HepG2 (cell line): ENCODE data around the gene PPIB. TPM values are rescaled to one million over a fixed set of nuclear protein-coding genes. Genes with fewer than 3 reads are reported as not detected.
A peak's percentile ranks its signal among the peaks of the same experiment; 100 is the strongest.

ENCODE experiments used
- GTF3A ChIP-seq: sonication (generic); formaldehyde crosslinking; conservative IDR thresholded peaks from 2 replicates; pipeline ENCODE4 v1.4.0; 2020; ENCODE audit warnings: mild to moderate bottlenecking, missing genetic modification reagents
- HES4 ChIP-seq: sonication (generic); formaldehyde crosslinking; IDR thresholded peaks from 2 replicates; pipeline ENCODE4 v1.9.0; 2021; ENCODE audit warnings: mild to moderate bottlenecking, missing genetic modification reagents, borderline replicate concordance
- KAT8 ChIP-seq: IDR thresholded peaks from 2 replicates; pipeline ENCODE4 v1.6.1; 2016; ENCODE audit warnings: missing genetic modification reagents, missing compliant biosample characterization
- MIER3 ChIP-seq: IDR thresholded peaks from 2 replicates; pipeline ENCODE4 v1.6.1; 2016; ENCODE audit warnings: missing compliant biosample characterization, borderline replicate concordance
- MLLT10 ChIP-seq: sonication (generic); formaldehyde crosslinking; IDR thresholded peaks from 2 replicates; pipeline ENCODE4 v1.4.0; 2020; ENCODE audit warnings: missing genetic modification reagents
- SP4 ChIP-seq: sonication (generic); formaldehyde crosslinking; IDR thresholded peaks from 2 replicates; pipeline ENCODE4 v1.8.1; 2023; ENCODE audit warnings: mild to moderate bottlenecking, missing genetic modification reagents
- ZFP1 ChIP-seq: IDR thresholded peaks from 2 replicates; pipeline ENCODE4 v1.6.1; 2016
- ZMAT3 ChIP-seq: sonication (generic); formaldehyde crosslinking; conservative IDR thresholded peaks from 2 replicates; pipeline ENCODE4 v1.7.0; 2021; ENCODE audit warnings: missing genetic modification reagents
- ZNF557 ChIP-seq: sonication (generic); formaldehyde crosslinking; IDR thresholded peaks from 2 replicates; pipeline ENCODE4 v1.4.0; 2020; ENCODE audit warnings: missing genetic modification reagents
- ZNF558 ChIP-seq: sonication (generic); formaldehyde crosslinking; IDR thresholded peaks from 2 replicates; pipeline ENCODE4 v1.9.0; 2022; ENCODE audit warnings: mild to moderate bottlenecking, missing genetic modification reagents, borderline replicate concordance
- ZNF577 ChIP-seq: sonication (generic); formaldehyde crosslinking; IDR thresholded peaks from 2 replicates; pipeline ENCODE4 v1.4.0; 2020; ENCODE audit warnings: mild to moderate bottlenecking, low read depth, missing genetic modification reagents, borderline replicate concordance
- ZNF747 ChIP-seq: sonication (generic); formaldehyde crosslinking; IDR thresholded peaks from 2 replicates; pipeline ENCODE4 v1.8.1; 2023; ENCODE audit warnings: missing genetic modification reagents, mild to moderate bottlenecking, borderline replicate concordance
- ZNF772 ChIP-seq: sonication (generic); formaldehyde crosslinking; IDR thresholded peaks from 2 replicates; pipeline ENCODE4 v1.5.0; 2020; ENCODE audit warnings: mild to moderate bottlenecking, missing genetic modification reagents
- polyA plus RNA-seq, 8 experiments: library from polyadenylated mRNA; depleted of rRNA in 3 of 8; stranded (reverse) in 7 of 8; unstranded in 1 of 8; fragments of >200 nt; fragmentation: Illumina TruSeq in 4 of 8; extraction: Trizol in 4 of 8; gene quantifications; 2 replicates each; pipeline versions ENCODE4 v1.2.1 to v1.2.3, GENCODE V29; 2011 to 2016; ENCODE audit warnings: low read depth in 4 of 8, missing spikeins in 1 of 8, mixed read lengths in 1 of 8; ENCODE audit not compliant: insufficient read depth in 1 of 8
- total RNA-seq, 5 experiments: library from RNA; depleted of rRNA; stranded (reverse); fragments of >200 nt; fragmentation: Illumina TruSeq; extraction: Trizol; gene quantifications; 2 replicates each; pipeline ENCODE4 v1.2.3, GENCODE V29; 2016; ENCODE audit warnings: low read depth in 1 of 5
- TF ChIP-seq, protein P1 (sequence below): sonication (generic); formaldehyde crosslinking; IDR thresholded peaks from 2 replicates; pipeline ENCODE4 v1.9.0; 2021; ENCODE audit warnings: missing genetic modification reagents, borderline replicate concordance
- TF ChIP-seq, protein P2 (sequence below): sonication (generic); formaldehyde crosslinking; IDR thresholded peaks from 2 replicates; pipeline ENCODE4 v1.5.0; 2020; ENCODE audit warnings: missing genetic modification reagents
- TF ChIP-seq, protein P3 (sequence below): sonication (generic); formaldehyde crosslinking; IDR thresholded peaks from 2 replicates; pipeline ENCODE4 v1.5.1; 2020; ENCODE audit warnings: mild to moderate bottlenecking, missing genetic modification reagents, moderate library complexity
- TF ChIP-seq, protein P4 (sequence below): sonication (generic); formaldehyde crosslinking; IDR thresholded peaks from 2 replicates; pipeline ENCODE4 v1.5.0; 2020; ENCODE audit warnings: mild to moderate bottlenecking, missing genetic modification reagents, moderate library complexity

Gene PPIB
- total and polyA plus RNA-seq, 2 of the 13 experiments (the other 11 are each of a cell fraction or from before 2014, with no cell fraction given): 780 to 882 TPM

DNA sequence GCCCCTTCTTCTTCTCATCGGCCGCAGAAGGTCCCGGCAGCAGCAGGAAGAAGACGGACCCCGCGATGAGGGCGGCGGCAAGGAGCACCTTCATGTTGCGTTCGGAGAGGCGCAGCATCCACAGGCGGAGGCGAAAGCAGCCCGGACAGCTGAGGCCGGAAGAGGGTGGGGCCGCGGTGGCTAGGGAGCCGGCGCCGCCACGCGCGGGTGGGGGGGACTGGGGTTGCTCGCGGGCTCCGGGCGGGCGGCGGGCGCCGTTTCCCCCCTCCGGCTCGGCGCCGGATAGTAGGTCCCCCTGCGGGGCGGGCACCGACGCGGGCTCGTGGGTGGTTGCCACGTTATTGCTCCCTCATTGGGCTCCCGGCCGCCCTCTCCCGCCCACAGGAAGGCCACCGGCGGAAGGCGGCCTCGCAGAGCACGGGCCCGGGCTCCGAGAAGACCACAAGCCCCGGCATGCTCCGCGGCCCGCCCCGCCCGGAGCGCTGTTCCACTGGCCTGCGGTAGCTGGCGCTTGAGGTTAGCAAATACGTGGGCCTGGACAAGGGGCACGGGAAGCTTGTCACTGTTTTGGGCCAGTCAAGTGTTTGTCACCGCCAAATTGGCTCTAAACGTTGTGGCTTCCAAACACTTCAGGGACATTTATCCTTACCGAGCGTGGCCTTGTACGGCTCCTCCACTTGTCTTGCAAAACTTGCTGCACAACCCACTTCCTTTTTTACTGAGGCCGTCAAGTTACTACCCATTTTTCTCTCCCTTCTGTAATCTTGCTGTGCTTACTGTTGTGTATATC lies at the start of gene PPIB (continued):
- TF ChIP-seq ZNF747 (CRISPR knock-in tag): peak; percentile 80; the same call in 1 of the 2 replicates
- no peak; the same call in 1 of the 2 replicates for TF ChIP-seq ZFP1 (CRISPR knock-in tag)
- TF ChIP-seq, protein P1, sequence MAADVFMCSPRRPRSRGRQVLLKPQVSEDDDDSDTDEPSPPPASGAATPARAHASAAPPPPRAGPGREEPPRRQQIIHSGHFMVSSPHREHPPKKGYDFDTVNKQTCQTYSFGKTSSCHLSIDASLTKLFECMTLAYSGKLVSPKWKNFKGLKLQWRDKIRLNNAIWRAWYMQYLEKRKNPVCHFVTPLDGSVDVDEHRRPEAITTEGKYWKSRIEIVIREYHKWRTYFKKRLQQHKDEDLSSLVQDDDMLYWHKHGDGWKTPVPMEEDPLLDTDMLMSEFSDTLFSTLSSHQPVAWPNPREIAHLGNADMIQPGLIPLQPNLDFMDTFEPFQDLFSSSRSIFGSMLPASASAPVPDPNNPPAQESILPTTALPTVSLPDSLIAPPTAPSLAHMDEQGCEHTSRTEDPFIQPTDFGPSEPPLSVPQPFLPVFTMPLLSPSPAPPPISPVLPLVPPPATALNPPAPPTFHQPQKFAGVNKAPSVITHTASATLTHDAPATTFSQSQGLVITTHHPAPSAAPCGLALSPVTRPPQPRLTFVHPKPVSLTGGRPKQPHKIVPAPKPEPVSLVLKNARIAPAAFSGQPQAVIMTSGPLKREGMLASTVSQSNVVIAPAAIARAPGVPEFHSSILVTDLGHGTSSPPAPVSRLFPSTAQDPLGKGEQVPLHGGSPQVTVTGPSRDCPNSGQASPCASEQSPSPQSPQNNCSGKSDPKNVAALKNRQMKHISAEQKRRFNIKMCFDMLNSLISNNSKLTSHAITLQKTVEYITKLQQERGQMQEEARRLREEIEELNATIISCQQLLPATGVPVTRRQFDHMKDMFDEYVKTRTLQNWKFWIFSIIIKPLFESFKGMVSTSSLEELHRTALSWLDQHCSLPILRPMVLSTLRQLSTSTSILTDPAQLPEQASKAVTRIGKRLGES (CRISPR knock-in tag): 0 out of 2 replicates have a peak, but pooled peaks have one; percentile 31
- TF ChIP-seq GTF3A (CRISPR knock-in tag): no peak; the same call in 1 of the 2 replicates
- TF ChIP-seq ZNF558 (CRISPR knock-in tag): no peak
- TF ChIP-seq, protein P2, sequence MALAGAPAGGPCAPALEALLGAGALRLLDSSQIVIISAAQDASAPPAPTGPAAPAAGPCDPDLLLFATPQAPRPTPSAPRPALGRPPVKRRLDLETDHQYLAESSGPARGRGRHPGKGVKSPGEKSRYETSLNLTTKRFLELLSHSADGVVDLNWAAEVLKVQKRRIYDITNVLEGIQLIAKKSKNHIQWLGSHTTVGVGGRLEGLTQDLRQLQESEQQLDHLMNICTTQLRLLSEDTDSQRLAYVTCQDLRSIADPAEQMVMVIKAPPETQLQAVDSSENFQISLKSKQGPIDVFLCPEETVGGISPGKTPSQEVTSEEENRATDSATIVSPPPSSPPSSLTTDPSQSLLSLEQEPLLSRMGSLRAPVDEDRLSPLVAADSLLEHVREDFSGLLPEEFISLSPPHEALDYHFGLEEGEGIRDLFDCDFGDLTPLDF (CRISPR knock-in tag): peak; percentile 89
- TF ChIP-seq SP4: peak; percentile 93
- no peak for TF ChIP-seq MIER3 (CRISPR knock-in tag)
- TF ChIP-seq ZMAT3: peak; percentile 49; the same call in 1 of the 2 replicates
- TF ChIP-seq ZNF772 (CRISPR knock-in tag): peak; percentile 37
- TF ChIP-seq MLLT10 (CRISPR knock-in tag): no peak
- peak; percentile 77 for TF ChIP-seq KAT8 (CRISPR knock-in tag)
- TF ChIP-seq, protein P3, sequence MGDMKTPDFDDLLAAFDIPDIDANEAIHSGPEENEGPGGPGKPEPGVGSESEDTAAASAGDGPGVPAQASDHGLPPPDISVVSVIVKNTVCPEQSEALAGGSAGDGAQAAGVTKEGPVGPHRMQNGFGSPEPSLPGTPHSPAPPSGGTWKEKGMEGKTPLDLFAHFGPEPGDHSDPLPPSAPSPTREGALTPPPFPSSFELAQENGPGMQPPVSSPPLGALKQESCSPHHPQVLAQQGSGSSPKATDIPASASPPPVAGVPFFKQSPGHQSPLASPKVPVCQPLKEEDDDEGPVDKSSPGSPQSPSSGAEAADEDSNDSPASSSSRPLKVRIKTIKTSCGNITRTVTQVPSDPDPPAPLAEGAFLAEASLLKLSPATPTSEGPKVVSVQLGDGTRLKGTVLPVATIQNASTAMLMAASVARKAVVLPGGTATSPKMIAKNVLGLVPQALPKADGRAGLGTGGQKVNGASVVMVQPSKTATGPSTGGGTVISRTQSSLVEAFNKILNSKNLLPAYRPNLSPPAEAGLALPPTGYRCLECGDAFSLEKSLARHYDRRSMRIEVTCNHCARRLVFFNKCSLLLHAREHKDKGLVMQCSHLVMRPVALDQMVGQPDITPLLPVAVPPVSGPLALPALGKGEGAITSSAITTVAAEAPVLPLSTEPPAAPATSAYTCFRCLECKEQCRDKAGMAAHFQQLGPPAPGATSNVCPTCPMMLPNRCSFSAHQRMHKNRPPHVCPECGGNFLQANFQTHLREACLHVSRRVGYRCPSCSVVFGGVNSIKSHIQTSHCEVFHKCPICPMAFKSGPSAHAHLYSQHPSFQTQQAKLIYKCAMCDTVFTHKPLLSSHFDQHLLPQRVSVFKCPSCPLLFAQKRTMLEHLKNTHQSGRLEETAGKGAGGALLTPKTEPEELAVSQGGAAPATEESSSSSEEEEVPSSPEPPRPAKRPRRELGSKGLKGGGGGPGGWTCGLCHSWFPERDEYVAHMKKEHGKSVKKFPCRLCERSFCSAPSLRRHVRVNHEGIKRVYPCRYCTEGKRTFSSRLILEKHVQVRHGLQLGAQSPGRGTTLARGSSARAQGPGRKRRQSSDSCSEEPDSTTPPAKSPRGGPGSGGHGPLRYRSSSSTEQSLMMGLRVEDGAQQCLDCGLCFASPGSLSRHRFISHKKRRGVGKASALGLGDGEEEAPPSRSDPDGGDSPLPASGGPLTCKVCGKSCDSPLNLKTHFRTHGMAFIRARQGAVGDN (CRISPR knock-in tag): peak; percentile 86
- TF ChIP-seq HES4 (CRISPR knock-in tag): peak; percentile 54; the same call in 1 of the 2 replicates
- TF ChIP-seq ZNF557: peak; percentile 44; the same call in 1 of the 2 replicates
- TF ChIP-seq ZNF577 (CRISPR knock-in tag): 0 out of 2 replicates have a peak, but pooled peaks have one; percentile 63
- TF ChIP-seq, protein P4, sequence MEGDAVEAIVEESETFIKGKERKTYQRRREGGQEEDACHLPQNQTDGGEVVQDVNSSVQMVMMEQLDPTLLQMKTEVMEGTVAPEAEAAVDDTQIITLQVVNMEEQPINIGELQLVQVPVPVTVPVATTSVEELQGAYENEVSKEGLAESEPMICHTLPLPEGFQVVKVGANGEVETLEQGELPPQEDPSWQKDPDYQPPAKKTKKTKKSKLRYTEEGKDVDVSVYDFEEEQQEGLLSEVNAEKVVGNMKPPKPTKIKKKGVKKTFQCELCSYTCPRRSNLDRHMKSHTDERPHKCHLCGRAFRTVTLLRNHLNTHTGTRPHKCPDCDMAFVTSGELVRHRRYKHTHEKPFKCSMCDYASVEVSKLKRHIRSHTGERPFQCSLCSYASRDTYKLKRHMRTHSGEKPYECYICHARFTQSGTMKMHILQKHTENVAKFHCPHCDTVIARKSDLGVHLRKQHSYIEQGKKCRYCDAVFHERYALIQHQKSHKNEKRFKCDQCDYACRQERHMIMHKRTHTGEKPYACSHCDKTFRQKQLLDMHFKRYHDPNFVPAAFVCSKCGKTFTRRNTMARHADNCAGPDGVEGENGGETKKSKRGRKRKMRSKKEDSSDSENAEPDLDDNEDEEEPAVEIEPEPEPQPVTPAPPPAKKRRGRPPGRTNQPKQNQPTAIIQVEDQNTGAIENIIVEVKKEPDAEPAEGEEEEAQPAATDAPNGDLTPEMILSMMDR (CRISPR knock-in tag): peak; percentile 89
